AG10803 (cell line): ENCODE measurements around the gene MAN2B1.
"Not testable (repeated sequence)": the region's sequence is repeated elsewhere in the genome, so short reads cannot be mapped to it uniquely, and the experiment has no call there.

Source experiments
- DNase-seq: peaks from one replicate; pipeline ENCODE4 v3.0.0; 2010; ENCODE audit warnings: low read depth
- H3K4me3 ChIP-seq: 2 replicates; pipeline ENCODE4 v1.5.1; 2011; ENCODE audit warnings: mild to moderate bottlenecking, low read length, control low read depth
- TF ChIP-seq, protein P1 (sequence below): conservative IDR thresholded peaks from 2 replicates; pipeline ENCODE4 v1.5.1; 2011; ENCODE audit warnings: mild to moderate bottlenecking, low read length, control low read depth, inconsistent platforms

The MAN2B1 gene

DNA sequence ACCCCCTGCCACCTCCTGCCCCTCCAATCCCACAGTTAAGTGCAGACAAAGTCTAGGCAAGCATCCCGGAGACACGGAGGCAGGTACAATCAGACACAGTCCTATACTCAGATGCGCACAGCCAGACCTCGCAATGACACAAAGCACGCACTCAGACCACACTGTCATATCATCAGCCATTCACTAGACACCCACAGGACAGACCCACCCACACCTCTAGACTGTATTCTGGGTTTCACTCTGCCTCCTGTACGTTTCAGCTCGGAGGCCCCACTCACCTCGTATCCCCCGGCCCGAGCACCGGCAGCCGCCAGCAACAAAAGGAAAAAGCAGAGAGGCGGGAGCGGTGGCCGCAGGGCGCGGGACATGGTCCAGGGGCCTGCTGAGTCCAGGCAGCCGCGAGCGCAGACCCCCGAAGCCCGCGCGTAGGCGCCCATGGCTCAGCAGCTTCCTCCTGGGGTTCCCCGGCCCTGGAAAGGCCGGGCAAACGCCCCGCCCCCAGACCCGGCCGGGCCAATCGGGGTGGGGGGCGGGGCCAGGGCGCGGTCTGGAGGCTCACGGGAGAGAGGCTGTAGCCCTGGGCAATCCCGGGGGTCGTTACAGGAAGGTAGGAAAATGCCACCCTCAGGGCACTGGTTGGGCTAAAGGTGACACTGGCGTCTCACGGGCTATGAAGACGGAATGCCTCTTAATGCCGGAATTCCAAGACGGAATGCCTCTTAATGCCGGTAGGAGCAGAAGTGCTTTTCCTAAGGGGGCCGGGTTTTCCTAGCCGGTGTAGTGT lies at the start of gene MAN2B1, which contains the start of gene WDR83:
MAN2B1 (minus strand) TSS at position 478 of the 784 bp plus-strand sequence; CDS start at position 437, 41 bp downstream.
WDR83 (plus strand) TSS at position 543 of the 784 bp plus-strand sequence. CDS start 2,984 bp downstream, outside the sequence.
- peak within 1 kb of the TSS; percentile 69 for H3K4me3 ChIP-seq
- TF ChIP-seq, protein P1, sequence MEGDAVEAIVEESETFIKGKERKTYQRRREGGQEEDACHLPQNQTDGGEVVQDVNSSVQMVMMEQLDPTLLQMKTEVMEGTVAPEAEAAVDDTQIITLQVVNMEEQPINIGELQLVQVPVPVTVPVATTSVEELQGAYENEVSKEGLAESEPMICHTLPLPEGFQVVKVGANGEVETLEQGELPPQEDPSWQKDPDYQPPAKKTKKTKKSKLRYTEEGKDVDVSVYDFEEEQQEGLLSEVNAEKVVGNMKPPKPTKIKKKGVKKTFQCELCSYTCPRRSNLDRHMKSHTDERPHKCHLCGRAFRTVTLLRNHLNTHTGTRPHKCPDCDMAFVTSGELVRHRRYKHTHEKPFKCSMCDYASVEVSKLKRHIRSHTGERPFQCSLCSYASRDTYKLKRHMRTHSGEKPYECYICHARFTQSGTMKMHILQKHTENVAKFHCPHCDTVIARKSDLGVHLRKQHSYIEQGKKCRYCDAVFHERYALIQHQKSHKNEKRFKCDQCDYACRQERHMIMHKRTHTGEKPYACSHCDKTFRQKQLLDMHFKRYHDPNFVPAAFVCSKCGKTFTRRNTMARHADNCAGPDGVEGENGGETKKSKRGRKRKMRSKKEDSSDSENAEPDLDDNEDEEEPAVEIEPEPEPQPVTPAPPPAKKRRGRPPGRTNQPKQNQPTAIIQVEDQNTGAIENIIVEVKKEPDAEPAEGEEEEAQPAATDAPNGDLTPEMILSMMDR = no peak
- DNase-seq = peak; percentile 38

DNA sequence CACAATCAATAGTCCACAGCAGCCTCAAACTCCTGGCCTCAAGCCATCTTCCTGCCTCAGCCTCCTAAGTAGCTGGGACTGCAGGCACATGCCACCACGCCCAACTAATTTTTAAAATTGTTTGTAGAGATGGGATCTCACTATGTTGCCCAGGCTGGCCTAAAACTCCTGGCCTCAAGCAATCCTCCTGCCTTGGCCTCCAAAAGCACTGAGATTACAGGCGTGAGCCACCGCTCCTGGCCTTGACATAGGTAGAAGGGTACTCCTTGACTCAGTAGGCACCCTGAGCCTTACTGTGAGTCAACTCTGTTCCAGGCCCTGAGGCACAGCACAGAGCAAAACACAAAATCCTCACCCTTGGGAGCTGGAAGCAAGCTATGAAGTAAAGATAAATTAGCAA lies 49.4 kb upstream of the MAN2B1 start:
- TF ChIP-seq, protein P1 = no peak

DNA sequence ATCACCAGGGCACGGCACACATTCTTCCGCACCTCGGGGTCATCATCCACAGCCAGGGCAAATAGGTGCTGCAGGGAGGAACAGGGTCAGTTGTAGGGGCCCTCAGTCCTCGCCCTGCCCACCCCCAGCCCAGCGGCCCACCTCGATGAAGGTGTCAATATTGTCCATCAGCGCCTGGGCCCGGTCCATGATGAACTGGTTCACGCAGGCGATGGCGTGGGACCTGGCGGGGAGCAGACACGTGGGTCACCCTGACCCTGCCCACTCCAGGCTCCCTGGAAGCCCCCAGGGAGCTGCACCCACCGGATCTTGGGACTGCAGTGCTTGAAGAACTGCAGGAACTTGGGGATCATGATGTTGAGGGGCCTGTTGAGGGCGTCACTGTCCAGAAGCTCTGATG lies 48.6 kb upstream of the MAN2B1 start:
- TF ChIP-seq, protein P1 = no peak
- no peak for DNase-seq
- H3K4me3 ChIP-seq = no peak overlapping the region

More for the DNA sequence above, 49.4 kb upstream of the MAN2B1 start:
- no peak for DNase-seq
- H3K4me3 ChIP-seq = no peak overlapping the region

DNA sequence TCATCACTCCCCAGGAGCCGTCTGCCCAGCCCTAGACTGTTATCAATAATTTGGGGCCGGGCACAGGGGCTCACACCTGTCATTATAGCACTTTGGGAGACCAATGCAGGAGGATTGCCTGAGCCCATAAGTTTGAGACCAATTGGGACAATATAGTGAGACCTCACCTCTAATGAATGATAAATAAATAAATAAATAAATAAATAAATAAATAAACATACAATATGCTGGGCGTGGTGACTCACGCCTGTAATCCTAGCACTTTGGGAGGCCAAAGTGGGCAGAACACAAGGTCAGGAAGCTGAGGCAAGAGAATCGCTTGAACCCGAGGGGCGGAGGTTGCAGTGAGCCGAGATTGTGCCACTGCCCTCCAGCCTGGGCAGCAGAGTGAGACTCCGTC lies 46.8 kb upstream of the MAN2B1 start:
- not testable (repeated sequence) for H3K4me3 ChIP-seq, DNase-seq

DNA sequence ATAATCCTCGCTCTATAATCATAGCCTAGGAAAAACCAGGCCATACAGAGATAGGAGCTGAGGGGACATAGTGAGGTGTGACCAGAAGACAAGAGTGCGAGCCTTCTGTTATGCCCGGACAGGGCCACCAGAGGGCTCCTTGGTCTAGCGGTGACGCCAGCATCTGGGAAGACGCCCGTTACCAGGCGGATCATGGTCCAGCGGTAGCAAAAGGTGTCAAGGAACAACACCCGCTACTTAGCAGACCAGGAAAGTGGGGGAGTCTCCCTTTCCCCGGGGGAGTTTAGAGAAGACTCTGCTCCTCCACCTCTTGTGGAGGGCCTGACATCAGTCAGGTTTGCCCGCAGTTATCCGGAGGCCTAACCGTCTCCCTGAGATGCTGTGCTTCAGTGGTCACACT lies 45.5 kb upstream of the MAN2B1 start:
- not testable (repeated sequence) for DNase-seq, H3K4me3 ChIP-seq

DNA sequence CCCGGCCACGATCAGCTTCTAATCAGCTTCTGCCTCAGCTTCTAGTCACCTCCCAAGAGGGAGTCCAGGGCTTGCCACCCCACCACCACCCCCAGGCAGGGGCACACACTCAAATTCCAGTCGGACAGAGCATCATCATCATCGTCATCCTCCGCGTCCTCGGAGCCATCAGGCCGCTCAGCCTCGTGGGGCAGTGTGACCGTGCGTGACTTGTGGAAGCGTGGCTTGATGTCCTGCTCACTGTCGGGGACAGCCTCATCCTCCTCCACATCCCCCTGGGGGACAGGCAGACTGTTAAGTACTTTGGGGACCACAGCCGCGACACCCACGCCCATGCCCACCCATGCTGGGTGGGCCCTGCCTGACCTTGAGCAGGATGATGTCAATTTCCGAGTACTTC lies 44.6 kb upstream of the MAN2B1 start:
- DNase-seq = no peak
- TF ChIP-seq, protein P1 = no peak
- no peak overlapping the region for H3K4me3 ChIP-seq

DNA sequence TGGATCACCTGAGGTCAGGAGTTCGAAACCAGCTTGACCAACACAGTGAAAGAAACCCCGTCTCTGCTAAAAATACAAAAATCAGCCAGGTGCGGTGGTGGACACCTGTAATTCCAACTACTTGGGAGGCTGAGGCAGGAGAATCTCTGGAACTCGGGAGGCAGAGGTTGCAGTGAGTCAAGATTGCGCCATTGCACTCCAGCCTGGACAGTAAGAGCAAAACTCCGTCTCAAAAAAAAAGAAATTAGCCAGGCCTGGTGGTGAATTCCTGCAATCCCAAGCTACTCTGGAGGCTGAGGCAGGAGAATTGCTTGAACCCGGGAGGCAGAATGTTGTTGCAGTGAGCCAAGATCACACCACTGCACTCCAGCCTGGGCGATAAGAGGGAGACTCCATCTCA lies 42.1 kb upstream of the MAN2B1 start:
- no peak overlapping the region for H3K4me3 ChIP-seq
- TF ChIP-seq, protein P1 = no peak
- no peak for DNase-seq

DNA sequence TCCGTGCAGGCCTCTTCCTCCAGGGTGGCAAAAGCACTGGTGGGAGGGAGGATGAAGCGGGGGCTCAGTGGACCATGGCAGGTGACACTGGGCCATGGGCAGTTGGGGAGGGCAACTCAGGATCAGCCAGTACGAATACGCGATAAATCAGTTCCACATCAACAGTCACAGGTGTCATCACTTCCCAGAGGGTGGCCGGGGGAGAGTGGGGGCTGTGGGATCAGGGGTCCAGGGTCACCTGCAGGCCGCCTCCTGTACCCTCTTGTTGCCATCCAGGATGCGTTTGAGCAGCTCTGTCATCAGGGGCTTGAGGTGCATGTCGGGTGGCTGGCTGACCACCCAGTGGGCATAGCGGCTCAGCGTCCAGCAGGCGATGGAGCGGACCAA lies 39.8 kb upstream of the MAN2B1 start:
- H3K4me3 ChIP-seq = no peak overlapping the region
- DNase-seq = no peak
- TF ChIP-seq, protein P1 = no peak
